HCT116 (cell line): ENCODE measurements around the gene GIT1.

Experiments used
- ELF1 ChIP-seq: IDR thresholded peaks from 2 replicates; pipeline ENCODE4 v1.6.1; 2012; ENCODE audit warnings: low read depth, borderline replicate concordance
- EZH2phosphoT487 ChIP-seq: fragments of 200-600 bp; IDR thresholded peaks from 2 replicates; pipeline ENCODE4 v1.6.1; 2018; ENCODE audit warnings: antibody characterized with exemption, borderline replicate concordance
- POLR2A ChIP-seq: IDR thresholded peaks from 2 replicates; pipeline ENCODE4 v1.7.0; 2011; ENCODE audit warnings: borderline replicate concordance; ENCODE audit not compliant: insufficient read depth, insufficient read length; ENCODE audit errors: extremely low read depth
- POLR2AphosphoS5 ChIP-seq: IDR thresholded peaks from 2 replicates; pipeline ENCODE4 v1.6.1; 2011; ENCODE audit warnings: mild to moderate bottlenecking, low read depth, low read length, moderate library complexity
- SIN3A ChIP-seq: IDR thresholded peaks from 2 replicates; pipeline ENCODE4 v1.6.1; 2012; ENCODE audit warnings: low read depth
- SP1 ChIP-seq: IDR thresholded peaks from 2 replicates; pipeline ENCODE4 v1.6.1; 2012; ENCODE audit warnings: low read depth
- ZNF274 ChIP-seq: fragments of 200-500 bp; sonication (Bioruptor generic); IDR thresholded peaks from 2 replicates; pipeline ENCODE4 v1.6.1; 2014; ENCODE audit warnings: mild to moderate bottlenecking, low read depth, low read length, inconsistent platforms
- TF ChIP-seq, protein P1 (sequence below), 3 experiments: fragments of 200-600 bp in 1 of 3; sonication (generic) in 1 of 3; IDR thresholded peaks in 2 of 3; conservative IDR thresholded peaks in 1 of 3; 2 replicates each; pipeline ENCODE4 v1.5.1; 2012 to 2017; ENCODE audit warnings: low read depth in 2 of 3, low read length in 2 of 3, antibody characterized with exemption in 1 of 3, borderline replicate concordance in 1 of 3, control low read depth in 1 of 3, mild to moderate bottlenecking in 1 of 3, mixed read lengths in 1 of 3, mixed run types in 1 of 3, moderate library complexity in 1 of 3; ENCODE audit not compliant: insufficient read depth in 1 of 3

DNA sequence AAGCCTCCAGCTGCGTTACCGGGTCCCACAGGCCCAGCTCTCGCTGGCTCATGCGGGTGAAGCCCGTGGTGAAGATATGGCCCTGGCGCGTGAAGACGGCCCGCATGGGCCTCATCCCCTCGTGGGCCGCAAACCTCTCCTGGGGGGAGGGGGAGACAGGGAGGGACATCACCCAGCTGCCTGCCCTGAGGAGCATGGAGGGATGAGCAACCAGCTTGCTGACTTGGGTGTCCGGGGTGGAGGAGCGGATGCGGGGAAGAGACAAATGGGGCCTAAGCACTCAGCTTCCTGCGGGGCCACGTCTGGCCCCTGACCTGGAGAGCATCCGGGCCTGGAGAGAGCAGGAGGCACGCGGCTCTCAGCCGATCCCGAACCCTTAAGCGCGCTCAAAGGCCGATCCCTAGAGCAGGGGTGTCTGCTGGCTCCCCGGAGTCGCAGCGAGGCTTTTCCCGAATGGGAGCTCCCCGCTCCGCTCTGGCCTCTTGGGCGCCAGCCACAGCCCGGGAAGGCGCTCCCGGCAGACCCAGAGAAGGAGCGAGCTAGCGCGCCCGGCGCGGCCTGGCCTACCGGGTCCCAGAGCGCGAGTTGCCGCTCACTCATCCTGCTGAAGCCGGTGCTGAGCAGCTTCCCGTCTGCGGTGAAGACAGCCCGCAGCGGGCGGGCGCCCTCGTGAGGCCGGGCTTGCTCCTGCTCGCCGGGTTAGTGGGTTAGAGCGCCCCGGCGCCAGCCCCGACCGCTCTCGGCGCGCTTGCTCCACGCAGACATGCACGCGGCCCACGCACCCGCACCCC, 28.2 kb upstream of the GIT1 start:
- TF ChIP-seq ZNF274 (no peak), POLR2A (no peak), POLR2AphosphoS5 (peak; percentile 45), SIN3A (no peak), ELF1 (no peak), SP1 (no peak), EZH2phosphoT487 (no peak)
- TF ChIP-seq, protein P1, sequence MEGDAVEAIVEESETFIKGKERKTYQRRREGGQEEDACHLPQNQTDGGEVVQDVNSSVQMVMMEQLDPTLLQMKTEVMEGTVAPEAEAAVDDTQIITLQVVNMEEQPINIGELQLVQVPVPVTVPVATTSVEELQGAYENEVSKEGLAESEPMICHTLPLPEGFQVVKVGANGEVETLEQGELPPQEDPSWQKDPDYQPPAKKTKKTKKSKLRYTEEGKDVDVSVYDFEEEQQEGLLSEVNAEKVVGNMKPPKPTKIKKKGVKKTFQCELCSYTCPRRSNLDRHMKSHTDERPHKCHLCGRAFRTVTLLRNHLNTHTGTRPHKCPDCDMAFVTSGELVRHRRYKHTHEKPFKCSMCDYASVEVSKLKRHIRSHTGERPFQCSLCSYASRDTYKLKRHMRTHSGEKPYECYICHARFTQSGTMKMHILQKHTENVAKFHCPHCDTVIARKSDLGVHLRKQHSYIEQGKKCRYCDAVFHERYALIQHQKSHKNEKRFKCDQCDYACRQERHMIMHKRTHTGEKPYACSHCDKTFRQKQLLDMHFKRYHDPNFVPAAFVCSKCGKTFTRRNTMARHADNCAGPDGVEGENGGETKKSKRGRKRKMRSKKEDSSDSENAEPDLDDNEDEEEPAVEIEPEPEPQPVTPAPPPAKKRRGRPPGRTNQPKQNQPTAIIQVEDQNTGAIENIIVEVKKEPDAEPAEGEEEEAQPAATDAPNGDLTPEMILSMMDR (IDR thresholded peaks at IDR 0.05 in 2 of 3, conservative IDR thresholded peaks at IDR 0.05 in 1 of 3; ENCODE audit: borderline replicate concordance in 1 of 3, insufficient read depth in 1 of 3, low read depth in 2 of 3, low read length in 2 of 3) = peak; percentile 73 to 94 (median 87)
